Body of pancreas (tissue), 4 donors: ENCODE measurements around the gene HOXD12.

Experiments used
- POLR2A ChIP-seq, 3 donors: fragments of 450-650 bp; IDR thresholded peaks; one replicate each; pipeline ENCODE4 v1.6.1; 2016; ENCODE audit warnings: antibody characterized with exemption in 3 of 3, mild to moderate bottlenecking in 2 of 3
- TF ChIP-seq, protein P1 (sequence below), 7 experiments: fragments of 450-650 bp in 4 of 7; fragments of 200-600 bp in 3 of 7; sonication (generic) in 3 of 7; IDR thresholded peaks; one replicate each; pipeline ENCODE4 v1.5.1; 2016 to 2019; ENCODE audit warnings: antibody characterized with exemption in 7 of 7

GRCh38 chr2:176148751-176149421 lies 49.3 kb downstream of the HOXD12 start:
- TF ChIP-seq, protein P1, sequence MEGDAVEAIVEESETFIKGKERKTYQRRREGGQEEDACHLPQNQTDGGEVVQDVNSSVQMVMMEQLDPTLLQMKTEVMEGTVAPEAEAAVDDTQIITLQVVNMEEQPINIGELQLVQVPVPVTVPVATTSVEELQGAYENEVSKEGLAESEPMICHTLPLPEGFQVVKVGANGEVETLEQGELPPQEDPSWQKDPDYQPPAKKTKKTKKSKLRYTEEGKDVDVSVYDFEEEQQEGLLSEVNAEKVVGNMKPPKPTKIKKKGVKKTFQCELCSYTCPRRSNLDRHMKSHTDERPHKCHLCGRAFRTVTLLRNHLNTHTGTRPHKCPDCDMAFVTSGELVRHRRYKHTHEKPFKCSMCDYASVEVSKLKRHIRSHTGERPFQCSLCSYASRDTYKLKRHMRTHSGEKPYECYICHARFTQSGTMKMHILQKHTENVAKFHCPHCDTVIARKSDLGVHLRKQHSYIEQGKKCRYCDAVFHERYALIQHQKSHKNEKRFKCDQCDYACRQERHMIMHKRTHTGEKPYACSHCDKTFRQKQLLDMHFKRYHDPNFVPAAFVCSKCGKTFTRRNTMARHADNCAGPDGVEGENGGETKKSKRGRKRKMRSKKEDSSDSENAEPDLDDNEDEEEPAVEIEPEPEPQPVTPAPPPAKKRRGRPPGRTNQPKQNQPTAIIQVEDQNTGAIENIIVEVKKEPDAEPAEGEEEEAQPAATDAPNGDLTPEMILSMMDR (IDR thresholded peaks at IDR 0.05) = no peak
- TF ChIP-seq POLR2A (IDR thresholded peaks at IDR 0.05) = no peak
